DND-41 (cell line): Measurements from ENCODE around the gene FAM163B.

Experiments used
- CTCF ChIP-seq: IDR thresholded peaks from 2 replicates; pipeline ENCODE4 v1.5.1; 2012; ENCODE audit warnings: borderline replicate concordance, low read length, moderate library complexity, mild to moderate bottlenecking; ENCODE audit not compliant: poor library complexity, severe bottlenecking; ENCODE audit errors: extremely low read depth
- EZH2 ChIP-seq: IDR thresholded peaks from 3 replicates; pipeline ENCODE4 v1.6.1; 2012; ENCODE audit warnings: borderline replicate concordance, low read depth, mild to moderate bottlenecking, moderate library complexity, low read length, inconsistent platforms; ENCODE audit not compliant: severe bottlenecking

DNA sequence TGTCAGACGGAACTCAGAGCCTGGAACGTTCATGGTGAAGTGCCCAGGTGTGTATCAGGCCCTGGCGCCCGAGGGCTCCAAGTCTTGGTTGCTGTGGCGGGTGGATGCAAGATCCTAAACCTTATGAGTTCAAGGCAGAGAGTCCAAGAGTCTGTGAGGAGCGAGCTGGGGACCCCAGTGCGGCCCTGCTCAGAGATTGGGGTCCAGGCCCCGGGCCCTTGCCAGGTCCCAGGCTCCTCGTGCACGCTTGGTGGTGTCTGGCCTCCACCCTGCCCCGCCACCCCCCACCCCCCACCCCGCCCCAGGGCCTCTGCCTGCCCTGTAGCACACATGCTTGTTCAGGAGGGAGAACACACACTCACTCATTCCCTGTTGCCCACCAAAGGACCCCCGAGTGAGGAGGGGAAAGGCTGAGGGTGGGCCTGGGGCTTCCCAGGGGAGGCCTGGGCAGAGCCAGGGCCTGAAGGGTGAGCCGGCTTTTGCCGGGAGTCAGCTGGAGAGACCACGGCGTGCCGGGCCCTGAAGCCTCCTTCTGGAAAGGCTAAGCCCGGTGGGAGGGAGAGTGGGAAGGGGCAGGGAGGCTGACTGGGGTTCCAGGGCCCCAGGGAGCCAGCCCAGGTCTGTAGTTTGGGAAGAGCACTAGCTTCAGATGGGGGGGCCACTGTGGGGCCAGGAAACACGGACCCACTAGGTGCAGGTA is 37.1 kb downstream of the FAM163B start:
- no peak for TF ChIP-seq CTCF
- TF ChIP-seq EZH2: no peak
